ENCODE results near the gene EXOC3.

The EXOC3 gene

DNA sequence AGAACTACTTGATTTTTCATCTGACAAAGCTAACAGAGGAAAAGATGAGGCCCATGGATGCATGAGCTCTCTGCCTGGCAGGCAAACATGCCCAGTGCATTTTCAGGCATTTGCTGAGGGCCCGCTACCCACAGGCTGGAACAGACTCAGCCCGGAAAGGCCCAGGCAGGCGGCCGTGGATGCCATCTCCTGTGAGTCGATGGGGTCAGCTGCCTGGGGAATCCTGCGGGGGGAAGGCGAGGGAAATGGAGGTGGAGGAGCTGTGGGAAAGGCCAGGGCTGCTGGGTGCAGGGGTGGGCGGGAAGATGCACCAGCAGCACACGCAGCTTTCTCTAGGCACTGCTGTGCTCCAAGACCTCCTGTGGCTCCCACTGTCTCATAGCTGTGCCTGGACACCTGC lies 67.5 kb downstream of the EXOC3 start:
- no peak for DNase-seq (ENCODE audit: low spot score)
- TF ChIP-seq, protein P1, sequence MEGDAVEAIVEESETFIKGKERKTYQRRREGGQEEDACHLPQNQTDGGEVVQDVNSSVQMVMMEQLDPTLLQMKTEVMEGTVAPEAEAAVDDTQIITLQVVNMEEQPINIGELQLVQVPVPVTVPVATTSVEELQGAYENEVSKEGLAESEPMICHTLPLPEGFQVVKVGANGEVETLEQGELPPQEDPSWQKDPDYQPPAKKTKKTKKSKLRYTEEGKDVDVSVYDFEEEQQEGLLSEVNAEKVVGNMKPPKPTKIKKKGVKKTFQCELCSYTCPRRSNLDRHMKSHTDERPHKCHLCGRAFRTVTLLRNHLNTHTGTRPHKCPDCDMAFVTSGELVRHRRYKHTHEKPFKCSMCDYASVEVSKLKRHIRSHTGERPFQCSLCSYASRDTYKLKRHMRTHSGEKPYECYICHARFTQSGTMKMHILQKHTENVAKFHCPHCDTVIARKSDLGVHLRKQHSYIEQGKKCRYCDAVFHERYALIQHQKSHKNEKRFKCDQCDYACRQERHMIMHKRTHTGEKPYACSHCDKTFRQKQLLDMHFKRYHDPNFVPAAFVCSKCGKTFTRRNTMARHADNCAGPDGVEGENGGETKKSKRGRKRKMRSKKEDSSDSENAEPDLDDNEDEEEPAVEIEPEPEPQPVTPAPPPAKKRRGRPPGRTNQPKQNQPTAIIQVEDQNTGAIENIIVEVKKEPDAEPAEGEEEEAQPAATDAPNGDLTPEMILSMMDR (IDR thresholded peaks at IDR 0.05; ENCODE audit: extremely low read depth, insufficient read depth, missing control alignments): no peak
- in situ Hi-C loops (cut with MboI; ENCODE audit: low pct_unique_long_range_greater_than_20kb, low sequenced_read_pairs, unreplicated experiment): no loop called here

DNA sequence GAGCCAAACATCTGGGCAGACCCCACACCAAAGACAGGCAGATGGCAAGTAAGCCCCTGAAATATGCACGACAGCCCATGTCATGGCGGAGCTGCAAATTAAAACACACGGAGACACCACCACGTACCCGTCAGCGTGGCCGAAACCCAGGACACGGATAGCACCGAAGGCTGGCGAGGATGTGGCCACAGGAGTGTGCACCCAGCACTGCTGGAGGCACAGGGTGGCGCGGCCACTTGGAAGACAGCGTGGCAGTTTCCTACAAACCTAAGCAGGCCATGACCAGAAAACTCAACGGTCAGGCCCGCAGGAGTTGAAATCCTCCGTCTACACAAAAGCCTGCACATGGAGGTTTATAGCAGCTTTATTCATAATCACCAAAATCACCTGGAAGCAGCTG lies 68.5 kb downstream of the EXOC3 start:
- in situ Hi-C loops (cut with MboI; ENCODE audit: low pct_unique_long_range_greater_than_20kb, low sequenced_read_pairs, unreplicated experiment): no loop called here
- DNase-seq (ENCODE audit: low spot score): no peak
- TF ChIP-seq, protein P1 (IDR thresholded peaks at IDR 0.05; ENCODE audit: extremely low read depth, insufficient read depth, missing control alignments): no peak

DNA sequence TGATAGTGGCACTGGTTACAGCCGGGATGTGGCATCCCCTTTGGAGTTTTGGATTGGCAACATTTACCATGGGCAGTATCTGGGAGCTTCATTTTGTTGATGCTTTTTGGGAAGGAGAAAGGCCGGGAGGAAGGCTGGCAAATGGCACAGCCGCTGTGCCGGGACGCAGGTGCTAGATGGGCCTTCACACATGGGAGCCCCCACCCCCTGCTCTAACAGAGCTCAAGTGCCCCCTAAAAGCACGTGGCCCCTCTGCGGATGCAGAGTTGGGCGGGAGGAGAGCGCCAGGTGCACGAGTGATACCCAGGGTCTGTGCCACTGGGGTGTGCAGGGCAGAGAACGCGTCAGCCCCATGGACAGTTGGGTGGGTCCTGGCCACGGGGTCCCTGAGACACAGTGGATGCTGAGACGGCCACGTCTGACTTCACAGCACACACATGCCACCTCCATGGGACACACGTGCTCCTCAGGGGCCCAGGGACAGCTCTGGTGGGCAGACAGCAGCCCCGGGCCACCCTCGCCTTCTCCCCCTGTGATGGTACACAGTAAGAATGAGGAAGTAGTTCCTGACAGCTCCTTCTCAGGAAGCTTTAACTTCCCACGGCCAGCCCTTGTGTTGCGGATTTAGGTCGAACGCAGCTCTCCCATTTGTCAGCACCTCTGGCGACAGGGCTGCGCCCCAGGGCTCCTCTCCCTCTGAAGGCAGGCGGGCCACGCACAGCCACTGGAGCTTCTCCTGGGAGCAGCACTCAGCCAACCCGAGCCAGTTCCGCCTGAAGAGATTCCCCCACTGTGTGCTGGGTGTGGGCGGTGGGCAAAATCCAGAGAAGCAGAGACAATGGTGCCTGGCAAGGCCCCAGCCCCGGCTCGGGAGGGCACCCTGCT lies 70.5 kb downstream of the EXOC3 start:
- DNase-seq (ENCODE audit: low spot score): no peak
- TF ChIP-seq, protein P1 (IDR thresholded peaks at IDR 0.05; ENCODE audit: extremely low read depth, insufficient read depth, missing control alignments): no peak
- in situ Hi-C loops (cut with MboI; ENCODE audit: low pct_unique_long_range_greater_than_20kb, low sequenced_read_pairs, unreplicated experiment): no loop called here

- in situ Hi-C loops (cut with MboI; ENCODE audit: low pct_unique_long_range_greater_than_20kb, low sequenced_read_pairs, unreplicated experiment): no loop called here
- DNase-seq (ENCODE audit: low spot score): no peak
These were observed 71.1 kb downstream of the EXOC3 start for GRCh38 chr5:514101-514485.

DNA sequence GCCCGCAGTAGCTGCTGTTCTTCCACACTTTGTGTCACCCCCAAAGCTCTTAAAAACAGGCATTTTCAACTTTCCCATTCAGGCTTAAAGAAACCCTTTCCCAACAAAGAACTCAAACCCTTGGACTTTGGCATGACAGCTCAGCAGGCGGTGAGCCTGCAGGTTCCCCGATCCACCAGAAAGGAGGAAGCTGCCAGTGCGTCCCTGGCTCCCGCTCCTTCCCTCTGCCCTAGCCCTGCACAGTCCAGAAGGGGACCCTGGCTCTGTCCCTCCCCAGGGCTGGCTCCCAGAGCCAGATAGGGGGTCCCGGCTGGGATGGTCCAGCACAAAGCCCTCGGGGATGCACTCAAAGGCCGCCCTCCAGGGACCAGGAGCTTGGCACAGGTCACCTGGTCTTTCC lies 71.7 kb downstream of the EXOC3 start:
- no peak for DNase-seq (ENCODE audit: low spot score)
- TF ChIP-seq, protein P1 (IDR thresholded peaks at IDR 0.05; ENCODE audit: extremely low read depth, insufficient read depth, missing control alignments): no peak
- in situ Hi-C loops (cut with MboI; ENCODE audit: low pct_unique_long_range_greater_than_20kb, low sequenced_read_pairs, unreplicated experiment): no loop called here

More at GRCh38 chr5:514101-514485, 71.1 kb downstream of the EXOC3 start:
- TF ChIP-seq, protein P1 (IDR thresholded peaks at IDR 0.05; ENCODE audit: extremely low read depth, insufficient read depth, missing control alignments): no peak

DNA sequence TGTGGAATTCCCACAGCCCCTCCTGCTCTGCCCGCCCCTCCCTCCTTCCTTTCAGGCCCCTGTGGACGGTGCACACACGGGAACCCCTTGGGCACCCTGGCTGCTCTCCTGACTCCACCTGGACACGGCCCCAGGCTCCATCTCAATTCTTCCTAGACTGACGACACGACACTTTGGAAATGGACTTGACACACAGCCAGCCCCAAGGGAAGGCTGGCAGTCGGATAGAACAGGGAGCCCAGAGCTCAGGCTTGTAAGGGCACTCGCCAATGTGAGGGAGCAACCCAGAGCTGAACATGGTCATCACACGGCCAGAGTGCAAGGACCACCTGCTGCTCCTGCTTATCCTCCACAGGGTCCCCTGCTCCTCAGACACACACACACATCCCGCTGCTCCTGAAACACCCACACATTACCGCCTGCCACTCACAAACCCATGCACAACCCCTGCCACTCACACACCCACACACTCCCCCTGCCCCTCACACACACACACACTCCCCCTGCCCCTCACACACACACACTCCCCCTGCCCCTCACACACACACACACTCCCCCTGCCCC lies 72.4 kb downstream of the EXOC3 start:
- TF ChIP-seq, protein P1 (IDR thresholded peaks at IDR 0.05; ENCODE audit: extremely low read depth, insufficient read depth, missing control alignments): no peak
- in situ Hi-C loops (cut with MboI; ENCODE audit: low pct_unique_long_range_greater_than_20kb, low sequenced_read_pairs, unreplicated experiment): no loop called here
- DNase-seq (ENCODE audit: low spot score): no peak
